ENCODE data around the gene PCDHGB2. TPM values are rescaled to one million over a fixed set of nuclear protein-coding genes. Genes with fewer than 3 reads are reported as not detected.
"Not testable (repeated sequence)": the region's sequence is repeated elsewhere in the genome, so short reads cannot be mapped to it uniquely, and the experiment has no call there.

PCDHGB2 gene
- total RNA-seq, 1 donor from 2014 or later: under 0.01 TPM

GRCh38 chr5:141382469-141383294, 22.9 kb downstream of the PCDHGB2 start, which contains the start of gene PCDHGA7:
Gene PCDHGA7, plus strand, starts transcription at chr5:141382742. Its CDS starts 158 bp downstream, at chr5:141382900.
- H3K4me3 ChIP-seq (ENCODE audit: low read depth, low read length): peak within 1 kb of the TSS; percentile 27
- DNase-seq (ENCODE audit: low read depth) (peak; percentile 12), FAIRE-seq (no peak)
- no peaks in the 10 kb centered on the region for H3K27me3 ChIP-seq (ENCODE audit: control insufficient read depth, insufficient read depth, low read length)
- no peaks in the 10 kb centered on the region for H3K36me3 ChIP-seq (ENCODE audit: control insufficient read depth, insufficient read depth, low read length)
- TF ChIP-seq CTCF (IDR thresholded peaks at IDR 0.05; ENCODE audit: insufficient read depth, low read length, severe bottlenecking): peak; percentile 29

GRCh38 chr5:141383345-141383744, 23.6 kb downstream of the PCDHGB2 start:
- DNase-seq (ENCODE audit: low read depth) (no peak), FAIRE-seq (no peak)
- TF ChIP-seq CTCF (IDR thresholded peaks at IDR 0.05; ENCODE audit: insufficient read depth, low read length, severe bottlenecking): no peak
- Histone ChIP-seq H3K36me3 (ENCODE audit: control insufficient read depth, insufficient read depth, low read length) (no peaks in the 10 kb centered on the region), H3K27me3 (ENCODE audit: control insufficient read depth, insufficient read depth, low read length) (no peaks in the 10 kb centered on the region), H3K4me3 (ENCODE audit: low read depth, low read length) (no peak overlapping the region)

- no peaks in the 10 kb centered on the region for H3K36me3 ChIP-seq (ENCODE audit: control insufficient read depth, insufficient read depth, low read length)
- no peak for FAIRE-seq
- H3K27me3 ChIP-seq (ENCODE audit: control insufficient read depth, insufficient read depth, low read length): no peaks in the 10 kb centered on the region
- TF ChIP-seq CTCF (IDR thresholded peaks at IDR 0.05; ENCODE audit: insufficient read depth, low read length, severe bottlenecking): no peak
- H3K4me3 ChIP-seq (ENCODE audit: low read depth, low read length): no peak overlapping the region
- DNase-seq (ENCODE audit: low read depth): no peak
These were observed 24.9 kb downstream of the PCDHGB2 start for GRCh38 chr5:141384471-141385267.

- H3K4me3 ChIP-seq (ENCODE audit: low read depth, low read length): peak within 1 kb of the TSS; percentile 14
- DNase-seq (ENCODE audit: low read depth) (peak; percentile 34), FAIRE-seq (peak; percentile 100)
- H3K36me3 ChIP-seq (ENCODE audit: control insufficient read depth, insufficient read depth, low read length); H3K27me3 ChIP-seq (ENCODE audit: control insufficient read depth, insufficient read depth, low read length): not testable (repeated sequence)
- TF ChIP-seq CTCF (IDR thresholded peaks at IDR 0.05; ENCODE audit: insufficient read depth, low read length, severe bottlenecking): peak; percentile 59
These were observed 27.9 kb downstream of the PCDHGB2 start, which contains the start of gene PCDHGB4 for GRCh38 chr5:141387557-141388311. Gene PCDHGB4, plus strand, starts transcription at chr5:141387698. Its CDS starts 187 bp downstream, at chr5:141387885.

GRCh38 chr5:141388661-141389060, 28.9 kb downstream of the PCDHGB2 start:
- DNase-seq (ENCODE audit: low read depth) (no peak), FAIRE-seq (no peak)
- H3K27me3 ChIP-seq (ENCODE audit: control insufficient read depth, insufficient read depth, low read length): no peaks in the 10 kb centered on the region
- TF ChIP-seq CTCF (IDR thresholded peaks at IDR 0.05; ENCODE audit: insufficient read depth, low read length, severe bottlenecking): no peak
- H3K4me3 ChIP-seq (ENCODE audit: low read depth, low read length): no peak overlapping the region
- no peaks in the 10 kb centered on the region for H3K36me3 ChIP-seq (ENCODE audit: control insufficient read depth, insufficient read depth, low read length)
